Subcutaneous abdominal adipose tissue (tissue), 5 donors: ENCODE results near the gene MMD.
"Not testable (repeated sequence)": the region's sequence is repeated elsewhere in the genome, so short reads cannot be mapped to it uniquely, and the experiment has no call there.

Experiments used
- H3K27ac ChIP-seq: one replicate; pipeline ENCODE4 v1.7.0; 2013; ENCODE audit warnings: low read depth, mild to moderate bottlenecking, inconsistent platforms, low read length, moderate library complexity
- H3K27me3 ChIP-seq, 5 donors: one replicate each; pipeline ENCODE4 v1.7.0; 2013; ENCODE audit warnings: low read length in 5 of 5, inconsistent platforms in 1 of 5; ENCODE audit not compliant: control insufficient read depth in 5 of 5, insufficient read depth in 4 of 5
- H3K36me3 ChIP-seq, 5 donors: one replicate each; pipeline ENCODE4 v1.7.0; 2013; ENCODE audit warnings: low read length in 5 of 5; ENCODE audit not compliant: control insufficient read depth in 5 of 5, insufficient read depth in 5 of 5
- H3K4me1 ChIP-seq, 5 donors: one replicate each; pipeline ENCODE4 v1.7.0; 2013; ENCODE audit warnings: low read length in 5 of 5, mild to moderate bottlenecking in 3 of 5, moderate library complexity in 1 of 5; ENCODE audit not compliant: control insufficient read depth in 5 of 5, insufficient read depth in 5 of 5
- H3K4me3 ChIP-seq, 5 donors: one replicate each; pipeline ENCODE4 v1.7.0; 2013; ENCODE audit warnings: low read length in 5 of 5, low read depth in 1 of 5
- H3K9ac ChIP-seq, 5 donors: one replicate each; pipeline ENCODE4 v1.7.0; 2013; ENCODE audit warnings: low read length in 5 of 5, mild to moderate bottlenecking in 4 of 5, moderate library complexity in 3 of 5
- H3K9me3 ChIP-seq, 5 donors: one replicate each; pipeline ENCODE4 v1.7.0; 2013; ENCODE audit warnings: low read length in 5 of 5; ENCODE audit not compliant: control insufficient read depth in 5 of 5
- donor health status: healthy.
- donor health status: healthy.
- donor health status: healthy.
- donor health status: healthy.
- donor health status: healthy.

MMD gene

DNA sequence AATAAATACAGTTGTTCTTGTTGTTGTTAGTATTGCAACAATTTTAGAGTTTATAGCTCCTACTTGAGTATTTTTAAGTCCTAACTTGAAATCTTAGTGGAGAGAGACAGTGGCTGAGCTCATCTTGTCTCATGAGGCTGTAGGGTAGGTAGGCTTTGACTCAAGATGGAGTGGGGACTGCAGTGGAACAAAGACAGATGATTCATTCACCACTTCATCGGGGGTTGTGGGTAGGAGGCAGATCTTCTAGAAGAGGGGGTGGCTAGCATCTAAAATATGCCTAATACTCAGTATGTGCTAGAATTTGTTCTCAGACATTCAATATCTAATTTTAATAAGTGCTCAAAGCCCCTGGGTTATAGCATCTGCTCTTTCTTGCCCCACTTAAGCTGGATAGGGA lies 13.1 kb upstream of the MMD start:
- Histone ChIP-seq H3K9me3 (no peaks in the 10 kb centered on the region), H3K4me1 (peaks cover 0 to 52% (median 40%) of the 10 kb centered on the region in 5 donors), H3K36me3 (no peaks in the 10 kb centered on the region), H3K27me3 (no peaks in the 10 kb centered on the region), H3K27ac (no peak overlapping the region), H3K9ac (no peak overlapping the region), H3K4me3 (no peak overlapping the region)

DNA sequence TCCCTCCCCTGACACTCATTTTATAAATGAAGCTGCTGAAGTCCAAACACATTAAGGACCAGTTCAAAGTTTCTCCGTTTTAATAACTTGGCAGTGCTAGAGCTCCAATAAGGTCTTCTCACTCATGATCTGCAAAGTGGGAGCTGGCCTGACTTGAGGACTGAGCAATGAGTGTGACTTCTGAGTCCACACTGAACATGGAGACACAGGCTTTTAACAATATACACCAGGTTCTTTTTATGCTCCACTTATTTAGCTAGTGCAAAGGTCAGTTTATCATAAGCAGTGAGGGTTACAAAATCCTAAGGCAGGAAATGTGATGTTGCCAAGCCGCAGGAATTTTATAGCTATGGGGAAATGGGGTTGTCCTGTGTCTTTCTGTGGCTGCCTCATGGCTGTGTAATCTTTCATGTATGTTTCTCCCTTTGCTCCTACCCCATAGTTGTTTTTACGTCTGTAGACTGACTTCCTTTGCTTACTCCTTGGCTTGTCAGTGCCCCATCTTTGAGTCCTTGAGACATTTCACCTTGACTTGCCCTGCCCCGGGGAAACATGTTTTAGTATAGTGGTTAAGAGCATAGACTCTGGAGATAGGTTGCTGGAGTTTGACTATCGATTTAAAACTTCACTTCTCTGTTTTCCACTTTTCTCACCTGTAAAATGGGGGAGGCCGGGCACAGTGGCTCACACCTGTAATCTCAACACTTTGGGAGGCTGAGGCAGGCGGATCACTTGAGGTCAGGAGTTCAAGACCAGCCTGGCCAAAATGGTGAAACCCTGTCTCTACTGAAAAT lies 12.2 kb upstream of the MMD start:
- no peaks in the 10 kb centered on the region for H3K9me3 ChIP-seq
- H3K36me3 ChIP-seq, result no peaks in the 10 kb centered on the region
- peak overlapping the region in 1 of 5 donors; percentile 60 for H3K9ac ChIP-seq
- no peaks in the 10 kb centered on the region for H3K27me3 ChIP-seq
- peak overlapping the region; percentile 89 for H3K27ac ChIP-seq
- peaks cover 0 to 52% (median 40%) of the 10 kb centered on the region in 5 donors for H3K4me1 ChIP-seq
- H3K4me3 ChIP-seq, result no peak overlapping the region

DNA sequence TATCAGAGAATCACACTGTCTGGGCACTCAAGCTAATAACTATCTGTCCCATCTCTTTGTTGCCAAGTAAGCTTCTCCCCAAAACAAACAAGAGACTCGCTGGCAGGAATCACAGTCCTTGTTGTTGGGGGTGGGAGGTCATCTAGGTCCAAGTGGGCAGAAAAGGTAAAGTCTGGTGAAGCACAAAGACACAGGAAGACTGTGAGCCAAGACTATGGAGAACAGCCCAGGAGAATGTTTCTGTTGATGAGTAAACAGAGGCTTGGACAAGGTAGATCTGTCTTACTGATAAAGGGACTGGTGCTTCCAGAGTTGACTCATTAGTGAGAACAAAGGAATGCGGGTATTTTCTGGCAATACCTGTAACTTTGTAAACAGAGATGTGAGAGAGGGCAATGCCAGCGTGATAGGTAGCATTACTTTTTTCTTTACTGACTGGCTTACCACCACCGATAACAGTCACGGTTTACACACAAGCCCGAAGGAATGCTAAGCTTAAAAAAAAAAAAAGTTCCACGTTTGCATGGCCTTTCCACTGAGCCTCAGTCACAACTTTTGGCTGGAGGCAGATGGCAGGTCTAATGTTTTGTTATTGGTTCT lies 11.5 kb upstream of the MMD start:
- peak overlapping the region in 2 of 5 donors; percentile 33 to 60 for H3K9ac ChIP-seq
- H3K27me3 ChIP-seq, result no peaks in the 10 kb centered on the region
- no peaks in the 10 kb centered on the region for H3K36me3 ChIP-seq
- no peak overlapping the region for H3K4me3 ChIP-seq
- peaks cover 0 to 52% (median 40%) of the 10 kb centered on the region in 5 donors for H3K4me1 ChIP-seq
- peak overlapping the region; percentile 89 for H3K27ac ChIP-seq
- no peaks in the 10 kb centered on the region for H3K9me3 ChIP-seq

DNA sequence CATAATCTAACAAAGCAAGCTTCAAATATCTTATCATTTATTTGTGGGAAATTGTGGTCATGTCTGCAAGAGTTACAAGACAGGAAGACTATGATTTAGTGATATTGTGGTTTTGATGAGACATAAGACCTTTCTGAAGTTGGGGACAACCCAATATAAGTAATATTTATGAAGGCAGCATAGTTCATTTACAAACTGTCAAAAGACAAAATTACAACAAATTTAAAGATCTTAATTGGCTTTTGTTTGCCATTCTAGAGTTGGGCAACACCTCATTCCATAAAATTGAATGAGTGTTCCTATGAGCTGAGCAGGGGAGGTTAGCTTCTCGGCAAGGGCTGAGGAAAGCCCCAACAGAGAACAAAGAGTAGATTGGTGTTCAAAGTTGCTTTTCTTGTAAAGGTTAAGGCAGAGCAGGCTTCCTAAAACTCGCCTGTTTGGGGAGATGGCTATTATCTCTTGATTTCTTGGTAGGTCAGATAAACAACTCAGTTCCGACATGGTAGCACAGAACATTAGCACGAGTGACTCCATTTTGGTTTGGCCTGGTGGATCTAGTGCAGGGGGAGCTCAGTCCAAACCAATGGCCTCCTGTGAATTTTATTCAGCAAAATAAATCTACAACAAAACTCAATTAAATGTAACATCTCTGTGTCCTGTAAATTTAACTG lies 10.9 kb upstream of the MMD start:
- peaks cover 0 to 55% (median 43%) of the 10 kb centered on the region in 5 donors for H3K4me1 ChIP-seq
- peak overlapping the region in 2 of 5 donors; percentile 33 to 60 for H3K9ac ChIP-seq
- no peaks in the 10 kb centered on the region for H3K27me3 ChIP-seq
- no peak overlapping the region for H3K4me3 ChIP-seq
- H3K9me3 ChIP-seq, result no peaks in the 10 kb centered on the region
- H3K36me3 ChIP-seq, result no peaks in the 10 kb centered on the region
- peak overlapping the region; percentile 89 for H3K27ac ChIP-seq

DNA sequence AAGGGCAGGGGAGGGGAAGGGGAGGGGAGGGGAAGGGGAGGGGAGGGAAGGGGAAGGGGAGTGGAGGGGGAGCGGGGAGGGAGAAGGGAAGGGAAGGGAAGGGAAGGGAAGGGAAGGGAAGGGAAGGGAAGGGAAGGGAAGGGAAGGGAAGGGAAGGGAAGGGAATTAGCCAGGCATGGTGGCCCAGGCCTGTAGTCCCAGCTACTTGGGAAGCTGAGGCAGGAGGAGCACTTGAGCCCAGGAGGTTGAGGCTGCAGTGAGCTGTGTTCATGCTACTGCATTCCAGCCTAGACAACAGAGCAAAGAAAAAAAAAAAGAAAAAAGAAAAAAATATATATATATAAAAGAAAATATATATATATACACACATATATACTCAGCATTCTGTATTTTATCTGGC lies 10.3 kb upstream of the MMD start:
- not testable (repeated sequence) for H3K27ac ChIP-seq, H3K4me3 ChIP-seq, H3K27me3 ChIP-seq, H3K9ac ChIP-seq, H3K36me3 ChIP-seq, H3K9me3 ChIP-seq
- H3K4me1 ChIP-seq, result peaks cover 0 to 55% (median 41%) of the 10 kb centered on the region in 5 donors

DNA sequence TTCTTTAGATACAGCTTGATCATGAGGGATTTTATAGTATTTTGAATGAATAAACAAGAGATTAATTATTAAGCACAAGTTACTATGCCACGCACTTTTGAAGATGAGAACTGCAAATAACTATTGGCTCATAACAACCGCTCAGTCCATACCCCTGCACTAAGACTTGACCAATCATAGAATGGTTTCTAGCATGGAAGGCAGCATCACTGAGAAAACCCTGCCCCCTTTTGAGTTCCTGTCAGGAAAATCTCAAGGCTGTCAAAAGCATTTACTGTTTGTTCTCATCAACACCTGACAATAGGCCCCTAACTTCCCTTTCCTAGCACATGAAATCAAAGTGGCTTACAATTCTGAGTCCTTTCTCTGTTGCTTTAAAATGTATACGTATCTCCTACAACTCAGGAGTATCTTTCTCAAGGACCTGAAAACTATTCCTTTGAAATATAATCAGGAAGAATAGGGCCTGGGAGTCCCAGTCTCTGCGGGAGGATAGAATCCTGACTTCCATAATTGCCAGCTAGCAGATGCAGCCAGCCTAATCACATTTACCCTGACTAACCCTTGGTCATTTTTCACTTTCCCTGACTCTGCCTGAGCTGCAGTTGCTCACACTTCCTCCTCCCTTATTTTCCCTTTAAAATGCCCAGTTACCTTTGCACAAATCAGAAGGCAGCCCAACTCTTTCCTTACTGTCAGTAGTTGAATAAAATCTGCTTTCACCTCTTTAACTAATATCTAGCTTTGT lies 9.1 kb upstream of the MMD start:
- H3K4me3 ChIP-seq, result no peak overlapping the region
- H3K36me3 ChIP-seq, result no peaks in the 10 kb centered on the region
- peaks cover 0 to 49% (median 36%) of the 10 kb centered on the region in 5 donors for H3K4me1 ChIP-seq
- H3K9ac ChIP-seq, result peak overlapping the region in 1 of 5 donors; percentile 41
- no peaks in the 10 kb centered on the region for H3K27me3 ChIP-seq
- peak overlapping the region; percentile 60 for H3K27ac ChIP-seq
- no peaks in the 10 kb centered on the region for H3K9me3 ChIP-seq

DNA sequence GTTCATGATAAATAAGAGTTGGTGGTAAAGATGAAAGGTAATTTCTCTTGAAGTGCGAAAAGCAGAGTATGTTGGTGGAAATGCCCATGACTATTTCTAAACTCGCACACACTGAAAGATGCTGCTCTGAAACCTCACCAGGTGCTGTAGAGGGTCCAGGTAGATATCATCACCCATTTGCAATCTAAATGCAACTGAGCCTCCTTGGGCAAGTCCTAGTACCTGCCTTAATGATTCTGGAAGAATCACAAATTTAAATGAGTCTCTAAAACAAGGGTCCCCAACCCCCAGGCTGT lies 5.9 kb upstream of the MMD start:
- H3K36me3 ChIP-seq, result no peaks in the 10 kb centered on the region
- H3K27ac ChIP-seq, result peak overlapping the region; percentile 77
- H3K4me3 ChIP-seq, result no peak overlapping the region
- no peaks in the 10 kb centered on the region for H3K27me3 ChIP-seq
- peaks cover 0 to 36% (median 21%) of the 10 kb centered on the region in 5 donors for H3K4me1 ChIP-seq
- H3K9me3 ChIP-seq, result no peaks in the 10 kb centered on the region
- peak overlapping the region in 1 of 5 donors; percentile 38 for H3K9ac ChIP-seq

DNA sequence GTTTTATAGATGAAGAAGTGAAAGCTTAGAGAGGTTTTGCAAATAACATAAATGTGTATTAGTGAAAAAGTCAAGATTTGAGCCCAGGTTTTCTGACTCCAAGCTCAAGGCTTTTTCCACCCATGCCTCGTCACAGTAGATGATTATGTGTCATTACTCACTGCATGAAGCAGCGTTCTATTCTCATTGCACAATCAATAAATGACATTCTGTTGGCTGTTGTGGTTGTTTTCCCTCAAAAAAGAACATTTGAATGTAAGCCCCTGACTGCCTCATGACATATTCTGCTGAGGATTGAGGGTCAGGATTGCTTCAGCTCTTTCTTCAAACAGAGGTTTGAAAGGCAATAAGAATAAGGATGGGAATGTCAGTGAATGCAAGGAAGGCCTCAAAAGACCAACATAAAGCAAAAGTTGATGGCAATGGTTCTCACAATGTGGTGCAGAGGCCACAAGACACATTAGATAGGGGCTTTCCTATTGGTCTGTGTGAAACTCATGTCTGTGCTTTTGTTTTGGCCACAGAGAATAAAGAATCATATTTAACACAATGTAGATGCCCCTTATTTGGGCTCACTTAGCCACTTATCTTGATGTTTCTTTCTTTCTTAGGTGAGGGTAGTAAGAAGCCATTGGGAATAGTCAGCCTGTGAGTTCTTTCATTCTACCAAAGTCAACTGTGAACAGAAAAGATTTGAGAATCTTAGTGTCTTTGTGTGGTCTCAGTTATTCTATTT lies 5.4 kb upstream of the MMD start:
- H3K9me3 ChIP-seq, result no peaks in the 10 kb centered on the region
- H3K9ac ChIP-seq, result peak overlapping the region in 2 of 5 donors; percentile 32 to 38
- no peaks in the 10 kb centered on the region for H3K36me3 ChIP-seq
- no peak overlapping the region for H3K4me3 ChIP-seq
- no peaks in the 10 kb centered on the region for H3K27me3 ChIP-seq
- peak overlapping the region; percentile 77 for H3K27ac ChIP-seq
- H3K4me1 ChIP-seq, result peaks cover 0 to 39% (median 24%) of the 10 kb centered on the region in 5 donors

DNA sequence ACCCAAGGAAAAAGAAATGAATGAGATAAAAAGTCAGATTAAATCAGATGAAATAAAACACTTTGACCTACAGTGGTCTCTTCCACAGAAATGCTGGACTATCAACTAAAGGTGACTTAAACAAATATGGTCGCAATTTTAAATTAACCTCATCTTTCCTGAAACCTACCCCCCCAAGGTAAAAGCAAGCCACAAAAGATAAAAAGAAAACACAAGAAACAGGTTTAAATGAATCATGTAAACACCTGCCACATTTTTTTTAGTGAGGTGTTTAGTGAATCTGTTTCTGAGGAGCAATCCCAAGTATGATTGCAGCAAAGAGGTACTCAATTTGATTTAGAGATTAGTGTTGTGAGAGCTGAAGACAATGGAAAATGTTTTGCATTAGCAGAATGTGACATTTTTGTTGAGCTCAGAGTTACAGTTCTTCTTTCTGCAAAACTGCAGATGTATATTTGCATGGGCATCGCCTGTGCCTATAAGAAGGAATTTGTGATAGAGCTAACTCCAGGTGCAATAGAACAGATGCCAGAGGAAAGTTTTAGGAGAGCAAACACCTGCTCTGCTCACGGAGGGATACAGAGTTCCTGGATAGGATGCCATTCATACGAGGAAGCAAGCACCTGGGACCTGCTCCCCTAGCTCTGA lies 3.4 kb upstream of the MMD start:
- no peak overlapping the region for H3K9ac ChIP-seq
- no peak overlapping the region for H3K27ac ChIP-seq
- no peak overlapping the region for H3K4me3 ChIP-seq
- H3K36me3 ChIP-seq, result no peaks in the 10 kb centered on the region
- peaks cover 0 to 33% (median 28%) of the 10 kb centered on the region in 5 donors for H3K4me1 ChIP-seq
- no peaks in the 10 kb centered on the region for H3K9me3 ChIP-seq
- H3K27me3 ChIP-seq, result no peaks in the 10 kb centered on the region
